Loucy (cell line): Measurements from ENCODE around the gene TRIM39.

Experiments
- H2AFZ ChIP-seq: fragments of 200-600 bp; sonication (generic); 2 replicates; pipeline ENCODE4 v1.6.0; 2016; ENCODE audit warnings: antibody characterized with exemption, mild to moderate bottlenecking, low read length, moderate library complexity
- H3F3A ChIP-seq: fragments of 200-600 bp; 2 replicates; pipeline ENCODE4 v1.6.0; 2016; ENCODE audit warnings: antibody characterized with exemption, low read depth, mild to moderate bottlenecking
- H3K27me3 ChIP-seq: fragments of 200-600 bp; sonication (generic); 2 replicates; pipeline ENCODE4 v1.6.1; 2014; ENCODE audit warnings: low read length, mild to moderate bottlenecking; ENCODE audit not compliant: insufficient read depth, poor library complexity, severe bottlenecking
- H3K36me3 ChIP-seq: fragments of 200-600 bp; sonication (generic); 2 replicates; pipeline ENCODE4 v1.6.1; 2016; ENCODE audit warnings: low read length; ENCODE audit not compliant: insufficient read depth
- H3K4me1 ChIP-seq: fragments of 200-600 bp; sonication (generic); 2 replicates; pipeline ENCODE4 v1.5.1; 2014; ENCODE audit warnings: low read length, mild to moderate bottlenecking; ENCODE audit not compliant: insufficient read depth, poor library complexity, severe bottlenecking
- H3K4me2 ChIP-seq: fragments of 200-600 bp; sonication (generic); 2 replicates; pipeline ENCODE4 v1.6.0; 2014; ENCODE audit warnings: antibody characterized with exemption, low read length, low read depth, mild to moderate bottlenecking; ENCODE audit not compliant: poor library complexity, severe bottlenecking
- H3K4me3 ChIP-seq: fragments of 200-600 bp; sonication (generic); 2 replicates; pipeline ENCODE4 v1.5.1; 2014; ENCODE audit warnings: low read length, mild to moderate bottlenecking, mixed read lengths; ENCODE audit not compliant: poor library complexity, severe bottlenecking
- H3K79me2 ChIP-seq: fragments of 200-600 bp; sonication (generic); 2 replicates; pipeline ENCODE4 v1.6.1; 2014; ENCODE audit warnings: low read length; ENCODE audit not compliant: insufficient read depth
- H3K9ac ChIP-seq: fragments of 200-600 bp; sonication (generic); 2 replicates; pipeline ENCODE4 v1.6.0; 2014; ENCODE audit warnings: mild to moderate bottlenecking, low read depth, low read length, moderate library complexity; ENCODE audit not compliant: poor library complexity, severe bottlenecking
- H3K9me2 ChIP-seq: fragments of 200-600 bp; sonication (generic); replicated peaks from 2 replicates; pipeline ENCODE4 v1.6.1; 2016; ENCODE audit warnings: low read depth, low read length, mixed read lengths
- H3K9me3 ChIP-seq: fragments of 200-600 bp; sonication (generic); 2 replicates; pipeline ENCODE4 v1.6.1; 2014; ENCODE audit warnings: mild to moderate bottlenecking, antibody characterized with exemption, low read length, low read depth; ENCODE audit not compliant: insufficient read depth
- H4K20me1 ChIP-seq: fragments of 200-600 bp; sonication (generic); 2 replicates; pipeline ENCODE4 v1.6.0; 2014; ENCODE audit warnings: antibody characterized with exemption, low read length, mild to moderate bottlenecking; ENCODE audit not compliant: insufficient read depth, poor library complexity, severe bottlenecking
- EZH2phosphoT487 ChIP-seq: fragments of 200-600 bp; IDR thresholded peaks from 2 replicates; pipeline ENCODE4 v1.6.1; 2018; ENCODE audit warnings: antibody characterized with exemption, mild to moderate bottlenecking, moderate library complexity, borderline replicate concordance
- TF ChIP-seq, protein P1 (sequence below): fragments of 200-600 bp; sonication (generic); conservative IDR thresholded peaks from 2 replicates; pipeline ENCODE4 v1.5.1; 2014; ENCODE audit warnings: mild to moderate bottlenecking, antibody characterized with exemption, low read length

The TRIM39 gene

DNA sequence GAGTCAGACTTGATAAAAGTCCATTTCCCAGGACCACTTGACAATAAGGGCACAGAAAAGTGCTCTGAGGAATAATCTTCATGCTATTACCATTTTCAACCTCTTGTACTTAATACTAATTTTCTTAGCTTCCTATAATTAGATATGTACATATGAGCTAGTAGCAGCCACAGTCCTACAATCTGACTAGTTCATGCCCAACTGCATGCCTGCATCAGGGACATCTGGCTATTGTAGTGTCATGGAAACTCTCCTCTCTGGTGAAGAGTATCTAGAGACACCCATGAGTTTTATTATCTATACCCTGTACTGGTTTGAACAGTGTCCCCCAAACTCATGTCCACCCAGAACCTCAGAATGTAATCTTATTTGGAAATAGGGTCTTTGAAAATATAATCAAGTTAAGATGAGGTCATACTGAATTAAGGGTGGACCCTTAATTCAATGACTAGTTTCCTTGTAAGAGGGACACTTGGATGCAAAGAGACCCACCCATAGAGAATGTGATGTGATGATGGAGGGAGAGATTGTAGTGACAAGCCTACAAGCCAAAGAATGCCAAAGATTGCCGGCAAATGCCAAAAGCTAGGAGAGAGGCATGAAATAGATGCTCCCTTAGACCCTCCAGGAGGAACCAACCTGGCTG lies 13.9 kb upstream of the TRIM39 start:
- H3K4me3 ChIP-seq = no peak overlapping the region
- TF ChIP-seq, protein P1, sequence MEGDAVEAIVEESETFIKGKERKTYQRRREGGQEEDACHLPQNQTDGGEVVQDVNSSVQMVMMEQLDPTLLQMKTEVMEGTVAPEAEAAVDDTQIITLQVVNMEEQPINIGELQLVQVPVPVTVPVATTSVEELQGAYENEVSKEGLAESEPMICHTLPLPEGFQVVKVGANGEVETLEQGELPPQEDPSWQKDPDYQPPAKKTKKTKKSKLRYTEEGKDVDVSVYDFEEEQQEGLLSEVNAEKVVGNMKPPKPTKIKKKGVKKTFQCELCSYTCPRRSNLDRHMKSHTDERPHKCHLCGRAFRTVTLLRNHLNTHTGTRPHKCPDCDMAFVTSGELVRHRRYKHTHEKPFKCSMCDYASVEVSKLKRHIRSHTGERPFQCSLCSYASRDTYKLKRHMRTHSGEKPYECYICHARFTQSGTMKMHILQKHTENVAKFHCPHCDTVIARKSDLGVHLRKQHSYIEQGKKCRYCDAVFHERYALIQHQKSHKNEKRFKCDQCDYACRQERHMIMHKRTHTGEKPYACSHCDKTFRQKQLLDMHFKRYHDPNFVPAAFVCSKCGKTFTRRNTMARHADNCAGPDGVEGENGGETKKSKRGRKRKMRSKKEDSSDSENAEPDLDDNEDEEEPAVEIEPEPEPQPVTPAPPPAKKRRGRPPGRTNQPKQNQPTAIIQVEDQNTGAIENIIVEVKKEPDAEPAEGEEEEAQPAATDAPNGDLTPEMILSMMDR = no peak
- TF ChIP-seq EZH2phosphoT487 = no peak
- H4K20me1 ChIP-seq = peaks cover 70% of the 10 kb centered on the region
- no peak overlapping the region for H3K9ac ChIP-seq
- no peak overlapping the region for H3K4me2 ChIP-seq
- peaks cover 84% of the 10 kb centered on the region for H3K79me2 ChIP-seq
- no peaks in the 10 kb centered on the region for H3F3A ChIP-seq
- no peaks in the 10 kb centered on the region for H3K9me2 ChIP-seq
- H2AFZ ChIP-seq = no peak overlapping the region
- peaks cover 7% of the 10 kb centered on the region for H3K4me1 ChIP-seq
- H3K36me3 ChIP-seq = peaks cover 37% of the 10 kb centered on the region; the same call in 1 of the 2 replicates
- H3K9me3 ChIP-seq = no peaks in the 10 kb centered on the region
- H3K27me3 ChIP-seq = no peaks in the 10 kb centered on the region

GRCh38 chr6:30315156-30315555 lies 11.6 kb upstream of the TRIM39 start:
- Histone ChIP-seq H2AFZ (no peak overlapping the region), H3K4me2 (no peak overlapping the region), H3K9me3 (no peaks in the 10 kb centered on the region), H3K9ac (no peak overlapping the region), H4K20me1 (peaks cover 74% of the 10 kb centered on the region), H3K27me3 (no peaks in the 10 kb centered on the region), H3K4me1 (peaks cover 28% of the 10 kb centered on the region), H3K79me2 (peaks cover 88% of the 10 kb centered on the region), H3K9me2 (no peaks in the 10 kb centered on the region), H3K36me3 (peaks cover 25% of the 10 kb centered on the region; the same call in 1 of the 2 replicates), H3K4me3 (no peak overlapping the region), H3F3A (no peaks in the 10 kb centered on the region)
- TF ChIP-seq EZH2phosphoT487 = no peak
- TF ChIP-seq, protein P1 = no peak

DNA sequence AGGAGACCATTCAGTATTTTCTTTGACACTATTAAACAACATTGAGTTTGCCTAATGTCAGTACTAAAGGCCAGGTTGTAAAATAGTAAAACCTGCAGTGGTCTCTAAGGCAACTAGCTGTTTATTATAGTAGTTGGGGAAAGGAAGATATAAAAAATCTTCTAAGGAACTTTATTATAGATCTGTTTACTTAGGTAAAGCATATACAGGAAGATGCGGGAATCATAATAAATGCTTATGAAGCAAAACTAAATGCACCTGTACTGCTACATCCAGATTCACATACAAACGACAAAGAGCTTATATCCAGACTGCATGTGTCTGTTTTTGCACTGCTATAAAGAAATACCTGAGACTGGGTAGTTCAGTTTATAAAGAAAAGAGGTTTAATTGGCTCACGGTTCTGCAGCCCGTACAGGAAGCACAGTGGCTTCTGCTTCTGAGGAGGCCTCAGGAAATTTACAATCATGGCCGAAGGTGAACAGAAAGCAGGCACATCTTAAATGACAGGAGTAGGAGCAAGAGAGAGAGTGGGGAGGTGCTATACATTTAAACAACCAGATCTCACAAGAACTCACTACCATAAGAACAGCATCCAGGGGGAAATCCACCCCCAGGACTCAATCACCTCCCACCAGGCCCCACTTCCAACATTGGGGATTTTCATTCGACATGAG lies 8.7 kb upstream of the TRIM39 start:
- TF ChIP-seq, protein P1 = no peak
- no peak for TF ChIP-seq EZH2phosphoT487
- no peaks in the 10 kb centered on the region for H3K9me2 ChIP-seq
- H3K9me3 ChIP-seq = no peaks in the 10 kb centered on the region
- peak overlapping the region; percentile 56 for H3K4me2 ChIP-seq
- peak overlapping the region; percentile 44 for H3K4me3 ChIP-seq
- H3K79me2 ChIP-seq = peaks cover 93% of the 10 kb centered on the region
- H3K36me3 ChIP-seq = peaks cover 16% of the 10 kb centered on the region; the same call in 1 of the 2 replicates
- H4K20me1 ChIP-seq = peaks cover 80% of the 10 kb centered on the region
- no peak overlapping the region for H2AFZ ChIP-seq
- peaks cover 50% of the 10 kb centered on the region for H3K4me1 ChIP-seq
- H3K27me3 ChIP-seq = no peaks in the 10 kb centered on the region
- no peaks in the 10 kb centered on the region for H3F3A ChIP-seq
- peak overlapping the region; percentile 3 for H3K9ac ChIP-seq
